HG03342 (cell line): ENCODE results near the gene PIK3C2B.
A peak's percentile ranks its signal among the peaks of the same experiment; 100 is the strongest.

Experiments used
- ATAC-seq: cut with Tn5 transposase; IDR thresholded peaks from one replicate; pipeline ENCODE4 v1.9.1; 2021; ENCODE audit warnings: mild to moderate bottlenecking, moderate library complexity; ENCODE audit not compliant: unreplicated experiment

The PIK3C2B gene

GRCh38 chr1:204446413-204447111 lies 48.0 kb downstream of the PIK3C2B start:
- peak; percentile 67 for ATAC-seq

GRCh38 chr1:204445860-204446412 lies 48.7 kb downstream of the PIK3C2B start:
- no peak for ATAC-seq
